Measurements from ENCODE around the gene MMP14.
"Not testable (repeated sequence)": the region's sequence is repeated elsewhere in the genome, so short reads cannot be mapped to it uniquely, and the experiment has no call there.

MMP14 gene

GRCh38 chr14:22792158-22792557 is 44.2 kb upstream of the MMP14 start:
- H3K4me2 ChIP-seq (ENCODE audit: low read depth, low read length): no peak overlapping the region
- H3F3A ChIP-seq (ENCODE audit: insufficient read depth, low read length): no peaks in the 10 kb centered on the region
- no peak overlapping the region for H3K9ac ChIP-seq (ENCODE audit: low read length)
- H3K79me2 ChIP-seq (ENCODE audit: low read length): no peaks in the 10 kb centered on the region
- H4K20me1 ChIP-seq (ENCODE audit: insufficient read depth, low read length): no peaks in the 10 kb centered on the region
- H3K9me2 ChIP-seq (replicated peaks; ENCODE audit: insufficient read depth, low read length): no peaks in the 10 kb centered on the region
- H3K4me3 ChIP-seq (ENCODE audit: low read length): no peak overlapping the region
- H3K4me1 ChIP-seq (ENCODE audit: low read length): peaks cover 8% of the 10 kb centered on the region; the same call in 1 of the 2 replicates
- no peak for DNase-seq
- H3K27me3 ChIP-seq (replicated peaks; ENCODE audit: insufficient read depth, low read length): no peaks in the 10 kb centered on the region
- TF ChIP-seq CTCF (IDR thresholded peaks at IDR 0.05; ENCODE audit: low read length) (no peak), EZH2phosphoT487 (IDR thresholded peaks at IDR 0.05; ENCODE audit: low read length) (no peak), EZH2 (optimal IDR thresholded peaks at IDR 0.05; ENCODE audit: low read depth, low read length) (no peak)
- H3K36me3 ChIP-seq (replicated peaks; ENCODE audit: insufficient read depth, low read length): no peaks in the 10 kb centered on the region
- no peak overlapping the region for H2AFZ ChIP-seq (ENCODE audit: low read length)
- H3K9me3 ChIP-seq (replicated peaks; ENCODE audit: insufficient read depth, low read length): no peaks in the 10 kb centered on the region
- no peak overlapping the region for H3K27ac ChIP-seq (ENCODE audit: low read length)

- H3K27ac ChIP-seq (ENCODE audit: low read length); H3K27me3 ChIP-seq (replicated peaks; ENCODE audit: insufficient read depth, low read length); H2AFZ ChIP-seq (ENCODE audit: low read length); DNase-seq; H4K20me1 ChIP-seq (ENCODE audit: insufficient read depth, low read length); H3K4me2 ChIP-seq (ENCODE audit: low read depth, low read length); H3K9me2 ChIP-seq (replicated peaks; ENCODE audit: insufficient read depth, low read length); H3K4me3 ChIP-seq (ENCODE audit: low read length); H3K9ac ChIP-seq (ENCODE audit: low read length); H3K36me3 ChIP-seq (replicated peaks; ENCODE audit: insufficient read depth, low read length); H3K79me2 ChIP-seq (ENCODE audit: low read length); H3K9me3 ChIP-seq (replicated peaks; ENCODE audit: insufficient read depth, low read length); H3F3A ChIP-seq (ENCODE audit: insufficient read depth, low read length); H3K4me1 ChIP-seq (ENCODE audit: low read length): not testable (repeated sequence)
Measured at GRCh38 chr14:22793550-22793949, 42.8 kb upstream of the MMP14 start.

- DNase-seq: no peak
- Histone ChIP-seq H3F3A (ENCODE audit: insufficient read depth, low read length) (no peaks in the 10 kb centered on the region), H3K4me2 (ENCODE audit: low read depth, low read length) (no peak overlapping the region), H3K9me3 (replicated peaks; ENCODE audit: insufficient read depth, low read length) (no peaks in the 10 kb centered on the region), H3K9ac (ENCODE audit: low read length) (no peak overlapping the region), H3K4me3 (ENCODE audit: low read length) (no peak overlapping the region), H3K36me3 (replicated peaks; ENCODE audit: insufficient read depth, low read length) (no peaks in the 10 kb centered on the region), H3K79me2 (ENCODE audit: low read length) (no peaks in the 10 kb centered on the region), H3K27me3 (replicated peaks; ENCODE audit: insufficient read depth, low read length) (no peaks in the 10 kb centered on the region), H3K4me1 (ENCODE audit: low read length) (peaks cover 8% of the 10 kb centered on the region; the same call in 1 of the 2 replicates), H2AFZ (ENCODE audit: low read length) (no peak overlapping the region), H3K9me2 (replicated peaks; ENCODE audit: insufficient read depth, low read length) (no peaks in the 10 kb centered on the region), H3K27ac (ENCODE audit: low read length) (no peak overlapping the region), H4K20me1 (ENCODE audit: insufficient read depth, low read length) (no peaks in the 10 kb centered on the region)
- TF ChIP-seq EZH2phosphoT487 (IDR thresholded peaks at IDR 0.05; ENCODE audit: low read length) (no peak), EZH2 (optimal IDR thresholded peaks at IDR 0.05; ENCODE audit: low read depth, low read length) (no peak), CTCF (IDR thresholded peaks at IDR 0.05; ENCODE audit: low read length) (no peak)
Measured at GRCh38 chr14:22793976-22794375, 42.4 kb upstream of the MMP14 start.

GRCh38 chr14:22794551-22794951 is 41.8 kb upstream of the MMP14 start:
- H3K27me3 ChIP-seq (replicated peaks; ENCODE audit: insufficient read depth, low read length): no peaks in the 10 kb centered on the region
- DNase-seq: no peak
- H3K36me3 ChIP-seq (replicated peaks; ENCODE audit: insufficient read depth, low read length): no peaks in the 10 kb centered on the region
- no peak overlapping the region for H3K4me3 ChIP-seq (ENCODE audit: low read length)
- H3K4me2 ChIP-seq (ENCODE audit: low read depth, low read length): no peak overlapping the region
- no peak overlapping the region for H3K27ac ChIP-seq (ENCODE audit: low read length)
- H4K20me1 ChIP-seq (ENCODE audit: insufficient read depth, low read length): no peaks in the 10 kb centered on the region
- H3F3A ChIP-seq (ENCODE audit: insufficient read depth, low read length): no peaks in the 10 kb centered on the region
- H3K9ac ChIP-seq (ENCODE audit: low read length): no peak overlapping the region
- H3K9me2 ChIP-seq (replicated peaks; ENCODE audit: insufficient read depth, low read length): no peaks in the 10 kb centered on the region
- H3K9me3 ChIP-seq (replicated peaks; ENCODE audit: insufficient read depth, low read length): no peaks in the 10 kb centered on the region
- H3K4me1 ChIP-seq (ENCODE audit: low read length): peaks cover 7% of the 10 kb centered on the region; the same call in 1 of the 2 replicates
- no peaks in the 10 kb centered on the region for H3K79me2 ChIP-seq (ENCODE audit: low read length)
- TF ChIP-seq EZH2phosphoT487 (IDR thresholded peaks at IDR 0.05; ENCODE audit: low read length) (no peak), CTCF (IDR thresholded peaks at IDR 0.05; ENCODE audit: low read length) (no peak), EZH2 (optimal IDR thresholded peaks at IDR 0.05; ENCODE audit: low read depth, low read length) (no peak)
- no peak overlapping the region for H2AFZ ChIP-seq (ENCODE audit: low read length)

Data from MM.1S (cell line).